HepG2 (cell line): ENCODE results near the gene PIMREG.

ENCODE experiments used
- EZH2 ChIP-seq: conservative IDR thresholded peaks from 2 replicates; pipeline ENCODE4 v1.6.1; 2012; ENCODE audit warnings: mild to moderate bottlenecking, low read depth, low read length, moderate library complexity
- JUN ChIP-seq: sonication (generic); formaldehyde crosslinking; IDR thresholded peaks from 2 replicates; pipeline ENCODE4 v1.4.0; 2020; ENCODE audit warnings: mild to moderate bottlenecking, missing genetic modification reagents
- KLF6 ChIP-seq: IDR thresholded peaks from 2 replicates; pipeline ENCODE4 v1.8.0; 2016; ENCODE audit warnings: missing biosample characterization, missing genetic modification reagents
- MAF1 ChIP-seq: sonication (generic); formaldehyde crosslinking; IDR thresholded peaks from 2 replicates; pipeline ENCODE4 v1.5.0; 2020; ENCODE audit warnings: missing genetic modification reagents, borderline replicate concordance
- MLX ChIP-seq: IDR thresholded peaks from 2 replicates; pipeline ENCODE4 v1.6.1; 2016
- POLR2A ChIP-seq, 2 experiments: IDR thresholded peaks; 2 replicates each; pipeline ENCODE4 v1.6.1; 2011; ENCODE audit warnings: low read depth in 2 of 2, low read length in 2 of 2, mild to moderate bottlenecking in 1 of 2, moderate library complexity in 1 of 2; ENCODE audit not compliant: insufficient read depth in 1 of 2
- POLR2AphosphoS5 ChIP-seq: IDR thresholded peaks from 2 replicates; pipeline ENCODE4 v1.6.1; 2012; ENCODE audit warnings: low read depth, low read length
- RAD21 ChIP-seq: fragments of 450-650 bp; formaldehyde crosslinking; IDR thresholded peaks from 2 replicates; pipeline ENCODE4 v1.5.0; 2020; ENCODE audit warnings: mild to moderate bottlenecking
- RAD51 ChIP-seq: fragments of 450-650 bp; IDR thresholded peaks from 2 replicates; pipeline ENCODE4 v1.6.1; 2016; ENCODE audit warnings: borderline replicate concordance
- STAT6 ChIP-seq: sonication (generic); formaldehyde crosslinking; IDR thresholded peaks from 2 replicates; pipeline ENCODE4 v1.4.0; 2020; ENCODE audit warnings: missing genetic modification reagents, mild to moderate bottlenecking, borderline replicate concordance
- ZHX1 ChIP-seq: sonication (generic); formaldehyde crosslinking; IDR thresholded peaks from 2 replicates; pipeline ENCODE4 v1.8.1; 2022; ENCODE audit warnings: low read depth, mild to moderate bottlenecking, missing genetic modification reagents
- ZNF792 ChIP-seq: IDR thresholded peaks from 2 replicates; pipeline ENCODE4 v1.6.1; 2016
- ZNF891 ChIP-seq: sonication (generic); formaldehyde crosslinking; IDR thresholded peaks from 2 replicates; pipeline ENCODE4 v1.5.0; 2020; ENCODE audit warnings: mild to moderate bottlenecking, missing genetic modification reagents

GRCh38 chr17:6421700-6422604, 22.3 kb upstream of the PIMREG start:
- TF ChIP-seq JUN (no peak), STAT6 (CRISPR knock-in tag) (no peak), ZNF792 (CRISPR knock-in tag) (no peak), POLR2A (IDR thresholded peaks at IDR 0.05; ENCODE audit: insufficient read depth in 1 of 2, low read depth in 2 of 2, low read length in 2 of 2) (no peak), MLX (CRISPR knock-in tag) (no peak), ZHX1 (no peak), RAD21 (CRISPR knock-in tag) (peak; percentile 92), EZH2 (no peak), ZNF891 (CRISPR knock-in tag) (no peak), KLF6 (no peak), POLR2AphosphoS5 (no peak), RAD51 (no peak), MAF1 (CRISPR knock-in tag) (no peak)
